Choroid plexus epithelial cell (primary cell): ENCODE data around the gene F11.

Experiments
- DNase-seq: peaks from one replicate; pipeline ENCODE4 v3.0.0-alpha.2; 2010; ENCODE audit warnings: low read depth
- H3K4me3 ChIP-seq: 2 replicates; pipeline ENCODE4 v1.5.1; 2011; ENCODE audit warnings: low read depth, mild to moderate bottlenecking, control low read depth, low read length, moderate library complexity
- CTCF ChIP-seq: conservative IDR thresholded peaks from 2 replicates; pipeline ENCODE4 v1.5.1; 2011; ENCODE audit warnings: low read depth, mild to moderate bottlenecking, control low read depth, inconsistent platforms, low read length, moderate library complexity

F11 gene

GRCh38 chr4:186265683-186266652 is at the start of gene F11:
Gene F11, plus strand, starts transcription at chr4:186266189. Its CDS starts 948 bp downstream, at chr4:186267137.
- no peak for DNase-seq
- H3K4me3 ChIP-seq, result no peak within 1 kb of the TSS
- TF ChIP-seq CTCF, result no peak

GRCh38 chr4:186216465-186217024 is 49.4 kb upstream of the F11 start:
- DNase-seq, result peak; percentile 27
- H3K4me3 ChIP-seq, result no peak overlapping the region
- TF ChIP-seq CTCF, result no peak

- TF ChIP-seq CTCF, result no peak
- no peak overlapping the region for H3K4me3 ChIP-seq
- no peak for DNase-seq
Observed at GRCh38 chr4:186217733-186218293, 48.2 kb upstream of the F11 start.

GRCh38 chr4:186221624-186222023 is 44.4 kb upstream of the F11 start:
- H3K4me3 ChIP-seq, result no peak overlapping the region
- no peak for TF ChIP-seq CTCF
- DNase-seq, result no peak

- no peak for TF ChIP-seq CTCF
- DNase-seq, result no peak
- H3K4me3 ChIP-seq, result no peak overlapping the region
Observed at GRCh38 chr4:186225848-186226247, 40.1 kb upstream of the F11 start.

GRCh38 chr4:186226521-186227189 is 39.3 kb upstream of the F11 start:
- DNase-seq, result no peak
- no peak overlapping the region for H3K4me3 ChIP-seq
- TF ChIP-seq CTCF, result no peak
